LHCN-M2 (cell line): ENCODE results near the gene MMP20. TPM values are rescaled to one million over a fixed set of nuclear protein-coding genes. Genes with fewer than 3 reads are reported as not detected.

ENCODE experiments used
- total RNA-seq: library from RNA; depleted of rRNA; stranded (reverse); fragments of >200 nt; gene quantifications from 2 replicates; pipeline ENCODE4 v1.2.3, GENCODE V29; 2014; rRNA removed

Gene MMP20
- total RNA-seq, 1 experiment from 2014 or later: not detected

Other genes with a start within 250 kb of the MMP20 start
- gene TMEM123, start 172.6 kb downstream of the MMP20 start, total RNA-seq: 132 and 149 TPM in 2 replicates
- gene MMP7, start 94.6 kb downstream of the MMP20 start, total RNA-seq: 1.3 and 1.4 TPM in 2 replicates
- gene MMP27, start 80.4 kb upstream of the MMP20 start, total RNA-seq: not detected in 2 replicates
- gene MMP8, start 99.6 kb upstream of the MMP20 start, total RNA-seq: not detected in 2 replicates
- gene MMP10, start 155.3 kb upstream of the MMP20 start, total RNA-seq: not detected in 2 replicates
- 0.17 TPM in 1 of 2 replicates, not detected in the other for gene MMP1, start 172.8 kb upstream of the MMP20 start, total RNA-seq
- gene MMP3, start 218.3 kb upstream of the MMP20 start, total RNA-seq: 5.1 and 9.0 TPM in 2 replicates
- 0.19 TPM in 1 of 2 replicates, not detected in the other for gene MMP12, start 249.7 kb upstream of the MMP20 start, total RNA-seq